HG03097 (cell line): Measurements from ENCODE around the gene SLC12A3.

ENCODE experiments used
- ATAC-seq: cut with Tn5 transposase; IDR thresholded peaks from one replicate; pipeline ENCODE4 v1.9.1; 2021; ENCODE audit not compliant: unreplicated experiment, low FRiP score

Gene SLC12A3

DNA sequence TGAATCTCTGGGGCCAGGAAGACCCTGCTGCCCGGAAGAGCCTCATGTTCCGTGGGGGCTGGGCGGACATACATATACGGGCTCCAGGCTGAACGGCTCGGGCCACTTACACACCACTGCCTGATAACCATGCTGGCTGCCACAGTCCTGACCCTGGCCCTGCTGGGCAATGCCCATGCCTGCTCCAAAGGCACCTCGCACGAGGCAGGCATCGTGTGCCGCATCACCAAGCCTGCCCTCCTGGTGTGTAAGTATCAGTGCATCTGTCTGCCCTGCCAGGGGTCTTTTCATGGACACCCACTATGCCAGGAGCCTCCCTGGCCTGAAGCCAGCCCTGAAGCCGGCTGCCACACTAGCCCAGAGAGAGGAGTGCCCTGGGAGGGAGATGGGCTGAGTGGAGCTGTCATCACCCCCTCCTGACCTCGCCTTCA lies 96.9 kb downstream of the SLC12A3 start, which contains the start of gene CETP:
Gene CETP, plus strand, starts transcription at position 100 of the 431 bp plus-strand sequence. Its CDS starts 30 bp downstream, at position 130.
- no peak for ATAC-seq

DNA sequence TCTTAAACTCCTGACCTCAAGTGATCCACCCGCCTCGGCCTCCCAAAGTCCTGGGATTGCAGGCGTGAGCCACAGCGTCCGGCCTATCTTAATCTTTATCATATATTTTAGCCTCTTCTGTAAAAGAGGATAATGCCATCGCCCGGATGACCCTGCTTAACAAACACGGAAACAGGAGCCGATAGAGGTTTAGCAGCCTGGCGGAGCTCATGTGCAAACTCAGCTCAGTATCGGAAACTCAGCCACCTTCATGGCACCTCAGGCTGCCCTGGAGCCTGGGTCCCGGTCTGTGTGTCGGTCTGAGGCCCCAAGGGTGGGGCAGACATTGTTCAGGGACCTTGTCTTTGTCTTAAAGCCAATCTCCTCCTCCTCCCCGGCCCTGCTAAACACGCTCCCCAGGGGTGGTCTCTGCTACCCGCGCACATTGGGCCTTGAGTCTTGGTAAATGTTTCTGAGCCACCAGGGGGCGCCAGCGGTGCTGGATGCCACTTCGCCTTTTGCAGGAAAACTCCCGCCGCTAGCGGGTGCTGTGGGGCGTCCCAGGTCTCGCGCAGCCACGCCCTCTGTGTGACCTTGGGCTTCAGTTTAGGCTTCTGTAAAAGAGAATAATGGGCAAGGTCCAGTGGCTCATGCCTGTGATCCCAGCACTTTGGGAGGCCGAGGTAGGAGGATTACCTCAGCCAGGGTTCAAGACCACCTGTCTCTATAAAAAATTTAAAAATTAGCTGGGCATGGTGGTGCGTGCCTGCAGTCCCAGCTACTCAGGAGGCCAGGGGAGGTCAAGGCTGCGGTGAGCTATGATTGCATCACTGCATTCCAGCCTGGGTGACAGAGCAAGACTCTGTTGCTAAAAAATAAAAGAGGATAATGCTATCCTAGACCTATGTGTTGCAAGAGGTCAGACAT lies 99.5 kb downstream of the SLC12A3 start:
- peak; percentile 69 for ATAC-seq
